Measurements from ENCODE around the gene BAHD1. TPM values are rescaled to one million over a fixed set of nuclear protein-coding genes. Genes with fewer than 3 reads are reported as not detected.

BAHD1 gene
- total and polyA plus RNA-seq, 8 donors = 11.4 to 27.2 (median 15.4) TPM

GRCh38 chr15:40506964-40507571 lies 66.3 kb downstream of the BAHD1 start:
- intact Hi-C loops (cut with DNase I) = no loop called here
- peaks cover 6 to 25% of the 10 kb centered on the region in 2 donors for H3K4me1 ChIP-seq
- no peaks in the 10 kb centered on the region for H3K9me3 ChIP-seq
- H3K27ac ChIP-seq = no peak overlapping the region
- TF ChIP-seq CTCF (IDR thresholded peaks at IDR 0.05) = peak; percentile 41 to 50
- ATAC-seq = peak; percentile 84
- H3K4me3 ChIP-seq = peak overlapping the region in 1 of 2 donors; percentile 11
- no peaks in the 10 kb centered on the region for H3K36me3 ChIP-seq
- H3K27me3 ChIP-seq = peaks cover 0 to 67% of the 10 kb centered on the region in 2 donors
- peak; percentile 61 to 92 (median 78) for DNase-seq

- Histone ChIP-seq H3K4me1 (peaks cover 6 to 25% of the 10 kb centered on the region in 2 donors), H3K27me3 (peaks cover 0 to 74% of the 10 kb centered on the region in 2 donors), H3K4me3 (no peak overlapping the region), H3K27ac (no peak overlapping the region), H3K36me3 (no peaks in the 10 kb centered on the region), H3K9me3 (no peaks in the 10 kb centered on the region)
- ATAC-seq = no peak
- intact Hi-C loops (cut with DNase I) = no loop called here
- TF ChIP-seq CTCF (IDR thresholded peaks at IDR 0.05) = no peak
- no peak for DNase-seq
Measured at GRCh38 chr15:40508216-40508615, 67.5 kb downstream of the BAHD1 start.

- no peak overlapping the region for H3K4me3 ChIP-seq
- H3K36me3 ChIP-seq = no peaks in the 10 kb centered on the region
- no peaks in the 10 kb centered on the region for H3K9me3 ChIP-seq
- H3K27ac ChIP-seq = no peak overlapping the region
- peaks cover 0 to 61% of the 10 kb centered on the region in 2 donors for H3K27me3 ChIP-seq
- DNase-seq = no peak
- intact Hi-C loops (cut with DNase I) = no loop called here
- ATAC-seq = no peak
- TF ChIP-seq CTCF (IDR thresholded peaks at IDR 0.05) = no peak
- H3K4me1 ChIP-seq = peaks cover 6 to 25% of the 10 kb centered on the region in 2 donors
Measured at GRCh38 chr15:40510201-40510600, 69.4 kb downstream of the BAHD1 start.

- Histone ChIP-seq H3K4me3 (peak overlapping the region; percentile 37 to 47), H3K9me3 (no peaks in the 10 kb centered on the region), H3K36me3 (no peaks in the 10 kb centered on the region), H3K4me1 (peaks cover 6 to 25% of the 10 kb centered on the region in 2 donors), H3K27me3 (peaks cover 0 to 61% of the 10 kb centered on the region in 2 donors), H3K27ac (no peak overlapping the region)
- TF ChIP-seq CTCF (IDR thresholded peaks at IDR 0.05) = no peak
- intact Hi-C loops (cut with DNase I) = no loop called here
- DNase-seq (peak in 2 of 4 donors; percentile 8 to 15), ATAC-seq (peak; percentile 12)
Measured at GRCh38 chr15:40511093-40511471, 70.3 kb downstream of the BAHD1 start.

DNA sequence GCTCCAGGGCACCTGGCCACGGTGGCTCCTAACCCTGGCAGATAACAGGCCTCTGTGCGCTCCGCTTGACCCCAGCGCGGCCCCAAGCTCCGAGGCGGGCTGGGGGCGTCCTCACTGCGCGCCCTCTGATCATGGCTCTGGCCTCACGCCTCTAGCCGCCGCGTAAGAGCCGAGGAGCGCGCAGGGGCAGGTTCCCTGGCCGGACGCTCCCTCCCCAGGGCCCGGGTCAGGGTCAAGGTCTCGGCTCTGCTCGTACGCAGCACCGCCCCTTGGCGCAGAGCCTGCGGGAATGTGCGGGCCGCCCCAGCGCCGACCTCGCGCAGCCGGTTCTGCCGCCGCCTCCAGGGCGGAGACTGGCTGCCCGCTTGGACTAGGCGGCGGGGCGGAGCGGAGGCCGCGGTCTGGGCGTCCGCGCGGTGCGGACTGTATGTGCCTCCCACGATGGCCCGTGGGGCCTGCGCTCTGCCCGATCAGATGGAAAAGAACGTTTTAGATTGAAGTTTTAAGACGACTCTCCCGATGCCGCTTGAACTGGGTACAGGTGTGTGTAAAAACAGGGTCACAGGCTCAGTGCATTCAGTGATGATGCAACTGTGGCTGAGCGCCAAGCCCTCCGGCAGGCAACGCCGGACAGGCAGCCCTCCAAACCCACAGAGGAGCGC lies 70.8 kb downstream of the BAHD1 start:
- Histone ChIP-seq H3K4me3 (peak overlapping the region; percentile 37 to 47), H3K27me3 (peaks cover 0 to 61% of the 10 kb centered on the region in 2 donors), H3K36me3 (no peaks in the 10 kb centered on the region), H3K27ac (no peak overlapping the region), H3K4me1 (peaks cover 6 to 25% of the 10 kb centered on the region in 2 donors), H3K9me3 (no peaks in the 10 kb centered on the region)
- ATAC-seq = peak; percentile 94
- intact Hi-C loops (cut with DNase I) = no loop called here
- no peak for TF ChIP-seq CTCF (IDR thresholded peaks at IDR 0.05)
- peak; percentile 44 to 93 (median 76) for DNase-seq

All from left lung (tissue), 10 donors.